HepG2 (cell line): Measurements from ENCODE around the gene PRSS53. TPM values are rescaled to one million over a fixed set of nuclear protein-coding genes. Genes with fewer than 3 reads are reported as not detected.

ENCODE experiments used
- ATAC-seq: fragments of 200-7000 bp; cut with Tn5 transposase; 3 replicates; pipeline ENCODE4 v1.9.1; 2020; ENCODE audit warnings: mild to moderate bottlenecking, moderate library complexity
- BruUV-seq: library from RNA; stranded (reverse); fragments of 400-500 nt; replicated peaks from 2 replicates; lab custom pipeline; 2021; lab: Mats Ljungman, UMichigan
- CTCF ChIA-PET: fragments of 300-600 bp; formaldehyde crosslinking; extraction: SDS; loops from one replicate; lab custom pipeline; 2021; ENCODE audit warnings: low total read pairs, inconsistent platforms, low intra/inter-chr PET ratio; lab: Yijun Ruan, JAX
- POLR2A ChIA-PET: fragments of 350-600 bp; sonication (Branson Sonifier 250); formaldehyde crosslinking; loops from one replicate; lab custom pipeline; 2020; ENCODE audit warnings: antibody characterized with exemption, inconsistent platforms; lab: Yijun Ruan, JAX
- DNase-seq: peaks from one replicate; pipeline ENCODE4 v3.0.0-alpha.2; 2015; ENCODE audit warnings: low spot score
- FAIRE-seq: peaks from 3 replicates; lab custom pipeline; 2011; peaks lifted over from hg19 to GRCh38; lab: Jason Lieb, UNC
- H2AFZ ChIP-seq: one replicate; pipeline ENCODE4 v1.6.1; 2011; ENCODE audit warnings: low read length, inconsistent platforms
- H3K27ac ChIP-seq: fragments of 300-600 bp; 3 replicates; pipeline ENCODE4 v1.8.0; 2011; ENCODE audit warnings: mixed run types, mild to moderate bottlenecking, mixed read lengths, low read length, inconsistent platforms; ENCODE audit not compliant: insufficient read depth; ENCODE audit errors: extremely low read length
- H3K27me3 ChIP-seq, 2 experiments: fragments of 200-600 bp in 1 of 2; 2 replicates in 1 of 2; 3 replicates in 1 of 2; pipeline versions ENCODE4 v1.6.0 to v1.8.0; 2011; ENCODE audit warnings: low read length in 2 of 2, mild to moderate bottlenecking in 2 of 2, moderate library complexity in 2 of 2, inconsistent platforms in 1 of 2; ENCODE audit not compliant: insufficient read depth in 2 of 2, control insufficient read depth in 1 of 2
- H3K36me3 ChIP-seq, 2 experiments: fragments of 200-600 bp in 1 of 2; replicated peaks in 1 of 2; 2 replicates in 1 of 2; 3 replicates in 1 of 2; pipeline versions ENCODE4 v1.5.1 to v1.8.0; 2011; ENCODE audit warnings: low read length in 2 of 2, inconsistent platforms in 1 of 2; ENCODE audit not compliant: insufficient read depth in 2 of 2, control insufficient read depth in 1 of 2
- H3K4me1 ChIP-seq: 2 replicates; pipeline ENCODE4 v1.5.1; 2012; ENCODE audit warnings: low read length, inconsistent platforms; ENCODE audit not compliant: insufficient read depth
- H3K4me2 ChIP-seq: 2 replicates; pipeline ENCODE4 v1.6.0; 2011; ENCODE audit warnings: low read depth, low read length, inconsistent platforms
- H3K4me3 ChIP-seq, 3 experiments: fragments of 200-600 bp in 1 of 3; sonication (generic), shearing (Covaris generic) in 1 of 3; replicated peaks in 1 of 3; 2 replicates each; pipeline ENCODE4 v1.5.1; 2011 to 2016; ENCODE audit warnings: low read length in 3 of 3, inconsistent platforms in 2 of 3, low read depth in 2 of 3, mild to moderate bottlenecking in 2 of 3, control low read depth in 1 of 3, mixed read lengths in 1 of 3; ENCODE audit not compliant: insufficient read depth in 1 of 3
- H3K79me2 ChIP-seq: one replicate; pipeline ENCODE4 v1.6.1; 2011; ENCODE audit warnings: low read length, inconsistent platforms; ENCODE audit not compliant: insufficient read depth
- H3K9ac ChIP-seq: 2 replicates; pipeline ENCODE4 v1.6.0; 2011; ENCODE audit warnings: mild to moderate bottlenecking, low read depth, low read length, inconsistent platforms; ENCODE audit not compliant: insufficient read depth
- H3K9me3 ChIP-seq: 2 replicates; pipeline ENCODE4 v1.5.1; 2012; ENCODE audit warnings: mild to moderate bottlenecking, low read length
- H4K20me1 ChIP-seq: 2 replicates; pipeline ENCODE4 v1.6.0; 2011; ENCODE audit warnings: inconsistent platforms, mild to moderate bottlenecking, low read length, moderate library complexity; ENCODE audit not compliant: insufficient read depth
- DNMT3B ChIP-seq: conservative IDR thresholded peaks from 2 replicates; pipeline ENCODE4 v1.6.1; 2016; ENCODE audit warnings: missing biosample characterization, control low read depth
- FOXO1 ChIP-seq: sonication (generic); formaldehyde crosslinking; IDR thresholded peaks from 2 replicates; pipeline ENCODE4 v1.4.0; 2020; ENCODE audit warnings: missing genetic modification reagents
- SMAD1 ChIP-seq: sonication (generic); formaldehyde crosslinking; IDR thresholded peaks from 2 replicates; pipeline ENCODE4 v1.4.0; 2020; ENCODE audit warnings: missing genetic modification reagents, low read depth, mild to moderate bottlenecking, borderline replicate concordance
- ZNF562 ChIP-seq: sonication (generic); formaldehyde crosslinking; IDR thresholded peaks from 2 replicates; pipeline ENCODE4 v1.8.0; 2022; ENCODE audit warnings: missing genetic modification reagents, borderline replicate concordance
- ZNF629 ChIP-seq: sonication (generic); formaldehyde crosslinking; conservative IDR thresholded peaks from 2 replicates; pipeline ENCODE4 v1.5.0; 2020; ENCODE audit warnings: missing genetic modification reagents
- ZNF713 ChIP-seq: sonication (generic); formaldehyde crosslinking; IDR thresholded peaks from 2 replicates; pipeline ENCODE4 v1.4.0; 2020; ENCODE audit warnings: mild to moderate bottlenecking, missing genetic modification reagents
- ZNF761 ChIP-seq: sonication (generic); formaldehyde crosslinking; conservative IDR thresholded peaks from 2 replicates; pipeline ENCODE4 v1.4.0; 2020; ENCODE audit warnings: mild to moderate bottlenecking, missing genetic modification reagents
- ZNF768 ChIP-seq: sonication (generic); formaldehyde crosslinking; IDR thresholded peaks from 2 replicates; pipeline ENCODE4 v1.4.0; 2020; ENCODE audit warnings: missing genetic modification reagents
- WGBS: methylation state at CpG from one replicate; pipeline ENCODE4 v1.1.6; 2017; ENCODE audit warnings: low lambda C conversion rate; 5-methylcytosine and 5-hydroxymethylcytosine counted together
- in situ Hi-C: cut with HindIII; loops from 2 replicates; pipeline ENCODE4 v1.10.0; 2017; ENCODE audit warnings: low pct_unique_long_range_greater_than_20kb; ENCODE audit not compliant: extremely low pct_ligation_motif_present
- intact Hi-C: fragments of 100-400 bp; cut with micrococcal nuclease; formaldehyde crosslinking; loops from one replicate; pipeline ENCODE4 v1.10.0; 2022; ENCODE audit not compliant: unreplicated experiment
- polyA plus RNA-seq, 8 experiments: library from polyadenylated mRNA; depleted of rRNA in 3 of 8; stranded (reverse) in 7 of 8; unstranded in 1 of 8; fragments of >200 nt; fragmentation: Illumina TruSeq in 4 of 8; extraction: Trizol in 4 of 8; gene quantifications; 2 replicates each; pipeline versions ENCODE4 v1.2.1 to v1.2.3, GENCODE V29; 2011 to 2016; ENCODE audit warnings: low read depth in 4 of 8, missing spikeins in 1 of 8, mixed read lengths in 1 of 8; ENCODE audit not compliant: insufficient read depth in 1 of 8
- total RNA-seq, 5 experiments: library from RNA; depleted of rRNA; stranded (reverse); fragments of >200 nt; fragmentation: Illumina TruSeq; extraction: Trizol; gene quantifications; 2 replicates each; pipeline ENCODE4 v1.2.3, GENCODE V29; 2016; ENCODE audit warnings: low read depth in 1 of 5
- TF ChIP-seq, protein P1 (sequence below): sonication (generic); formaldehyde crosslinking; IDR thresholded peaks from 2 replicates; pipeline ENCODE4 v1.4.0; 2020; ENCODE audit warnings: mild to moderate bottlenecking, missing genetic modification reagents
- TF ChIP-seq, protein P2 (sequence below): IDR thresholded peaks from 2 replicates; pipeline ENCODE4 v1.6.1; 2012; ENCODE audit warnings: inconsistent platforms
- TF ChIP-seq, protein P3 (sequence below): sonication (generic); formaldehyde crosslinking; IDR thresholded peaks from 2 replicates; pipeline ENCODE4 v1.4.0; 2020; ENCODE audit warnings: missing genetic modification reagents
- TF ChIP-seq, protein P4 (sequence below): sonication (generic); formaldehyde crosslinking; IDR thresholded peaks from 2 replicates; pipeline ENCODE4 v1.4.0; 2020; ENCODE audit warnings: mild to moderate bottlenecking, missing genetic modification reagents, borderline replicate concordance
- TF ChIP-seq, protein P5 (sequence below): sonication (generic); formaldehyde crosslinking; IDR thresholded peaks from 2 replicates; pipeline ENCODE4 v1.4.0; 2020; ENCODE audit warnings: missing genetic modification reagents
- TF ChIP-seq, protein P6 (sequence below): sonication (generic); formaldehyde crosslinking; IDR thresholded peaks from 2 replicates; pipeline ENCODE4 v1.4.0; 2020; ENCODE audit warnings: low read depth, mild to moderate bottlenecking, missing genetic modification reagents

The PRSS53 gene
- total and polyA plus RNA-seq, 2 of the 13 experiments (the other 11 are each of a cell fraction or from before 2014, with no cell fraction given): 2.2 to 7.4 TPM

DNA sequence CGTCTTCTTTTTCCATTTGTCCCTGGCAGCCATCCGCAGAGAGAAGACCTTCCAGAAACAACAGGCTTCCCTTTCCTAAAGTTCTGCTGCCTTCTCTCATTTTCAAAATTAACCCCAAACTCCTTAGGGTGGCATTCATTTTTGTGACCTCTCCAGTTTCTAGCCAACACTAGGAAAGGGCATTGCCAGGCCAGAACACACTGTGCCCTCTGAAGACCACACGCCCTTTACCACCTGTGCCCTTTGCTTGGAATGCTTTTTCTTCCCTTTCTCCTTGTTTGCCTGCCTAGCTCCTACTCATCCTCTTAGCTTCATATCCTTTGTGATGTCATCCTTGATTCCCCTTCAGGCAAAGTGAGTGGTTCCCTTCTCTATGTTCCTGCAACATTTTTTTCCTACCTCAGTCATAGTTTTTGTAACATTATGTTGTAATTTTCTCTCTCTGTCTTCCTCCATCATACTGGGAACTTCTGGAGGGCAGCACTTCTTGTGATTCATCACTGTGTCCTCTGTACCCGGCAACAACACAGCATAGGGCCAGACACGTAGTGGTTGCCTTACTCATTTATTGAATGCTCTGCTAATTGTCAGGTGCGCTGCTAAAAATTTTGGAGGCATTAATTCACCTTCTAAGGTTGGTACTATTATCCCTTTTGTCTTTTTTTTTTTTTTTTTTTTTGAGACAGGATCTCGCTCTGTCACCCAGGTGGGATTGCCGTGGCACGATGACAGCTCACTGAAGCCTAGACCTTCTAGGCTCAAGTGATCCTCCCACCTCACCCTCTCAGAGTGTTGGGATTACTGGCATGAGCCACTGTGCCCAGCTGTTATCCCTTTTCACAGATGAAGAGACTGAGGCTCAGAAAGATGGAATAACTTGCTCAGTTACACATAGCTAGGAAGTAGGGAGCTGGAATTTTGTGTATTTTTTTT lies 29.7 kb upstream of the PRSS53 start:
- peaks cover 18% of the 10 kb centered on the region for H3K79me2 ChIP-seq
- ChIA-PET CTCF (no interaction called here), POLR2A (interaction anchor here (0.7 to 9.6 kb wide), 44 partner anchors 10 to 755 kb away, joined by 3 to 275 read pairs (median 5); partner anchors contain the start of genes ARMC5, BCKDK, FUS and HSD3B7)
- intact Hi-C loops: no loop called here
- peak overlapping the region; percentile 70 for H3K27ac ChIP-seq
- TSS peak; percentile 48 for BruUV-seq
- H3K9me3 ChIP-seq: no peaks in the 10 kb centered on the region
- 66% methylated on average over 9 of the region's 9 CpGs for WGBS
- H3K4me2 ChIP-seq: peak overlapping the region; percentile 89
- H4K20me1 ChIP-seq: 0 out of 2 replicates have a peak, but pooled peaks cover 3% of the 10 kb centered on the region
- ATAC-seq (no peak), FAIRE-seq (no peak), DNase-seq (no peak)
- peaks cover 28% of the 10 kb centered on the region for H3K4me1 ChIP-seq
- peak overlapping the region; percentile 67 to 83 (median 81) for H3K4me3 ChIP-seq
- peaks cover 10 to 28% of the 10 kb centered on the region in 2 experiments for H3K36me3 ChIP-seq
- H3K9ac ChIP-seq: peak overlapping the region; percentile 77
- H3K27me3 ChIP-seq: no peaks in the 10 kb centered on the region; a peak in 1 of 5 replicates
- in situ Hi-C loops: no loop called here
- no peak overlapping the region for H2AFZ ChIP-seq
- TF ChIP-seq, protein P1, sequence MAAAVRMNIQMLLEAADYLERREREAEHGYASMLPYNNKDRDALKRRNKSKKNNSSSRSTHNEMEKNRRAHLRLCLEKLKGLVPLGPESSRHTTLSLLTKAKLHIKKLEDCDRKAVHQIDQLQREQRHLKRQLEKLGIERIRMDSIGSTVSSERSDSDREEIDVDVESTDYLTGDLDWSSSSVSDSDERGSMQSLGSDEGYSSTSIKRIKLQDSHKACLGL (CRISPR knock-in tag): no peak
- TF ChIP-seq FOXO1 (CRISPR knock-in tag) (no peak), ZNF713 (CRISPR knock-in tag) (no peak), ZNF562 (CRISPR knock-in tag) (0 out of 2 replicates have a peak, but pooled peaks have one; percentile 12), ZNF768 (CRISPR knock-in tag) (no peak), ZNF761 (CRISPR knock-in tag) (no peak), SMAD1 (CRISPR knock-in tag) (no peak), DNMT3B (CRISPR knock-in tag) (no peak), ZNF629 (CRISPR knock-in tag) (peak; percentile 45)
- TF ChIP-seq, protein P2, sequence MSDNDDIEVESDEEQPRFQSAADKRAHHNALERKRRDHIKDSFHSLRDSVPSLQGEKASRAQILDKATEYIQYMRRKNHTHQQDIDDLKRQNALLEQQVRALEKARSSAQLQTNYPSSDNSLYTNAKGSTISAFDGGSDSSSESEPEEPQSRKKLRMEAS: no peak
- TF ChIP-seq, protein P3, sequence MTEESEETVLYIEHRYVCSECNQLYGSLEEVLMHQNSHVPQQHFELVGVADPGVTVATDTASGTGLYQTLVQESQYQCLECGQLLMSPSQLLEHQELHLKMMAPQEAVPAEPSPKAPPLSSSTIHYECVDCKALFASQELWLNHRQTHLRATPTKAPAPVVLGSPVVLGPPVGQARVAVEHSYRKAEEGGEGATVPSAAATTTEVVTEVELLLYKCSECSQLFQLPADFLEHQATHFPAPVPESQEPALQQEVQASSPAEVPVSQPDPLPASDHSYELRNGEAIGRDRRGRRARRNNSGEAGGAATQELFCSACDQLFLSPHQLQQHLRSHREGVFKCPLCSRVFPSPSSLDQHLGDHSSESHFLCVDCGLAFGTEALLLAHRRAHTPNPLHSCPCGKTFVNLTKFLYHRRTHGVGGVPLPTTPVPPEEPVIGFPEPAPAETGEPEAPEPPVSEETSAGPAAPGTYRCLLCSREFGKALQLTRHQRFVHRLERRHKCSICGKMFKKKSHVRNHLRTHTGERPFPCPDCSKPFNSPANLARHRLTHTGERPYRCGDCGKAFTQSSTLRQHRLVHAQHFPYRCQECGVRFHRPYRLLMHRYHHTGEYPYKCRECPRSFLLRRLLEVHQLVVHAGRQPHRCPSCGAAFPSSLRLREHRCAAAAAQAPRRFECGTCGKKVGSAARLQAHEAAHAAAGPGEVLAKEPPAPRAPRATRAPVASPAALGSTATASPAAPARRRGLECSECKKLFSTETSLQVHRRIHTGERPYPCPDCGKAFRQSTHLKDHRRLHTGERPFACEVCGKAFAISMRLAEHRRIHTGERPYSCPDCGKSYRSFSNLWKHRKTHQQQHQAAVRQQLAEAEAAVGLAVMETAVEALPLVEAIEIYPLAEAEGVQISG (CRISPR knock-in tag): no peak
- TF ChIP-seq, protein P4, sequence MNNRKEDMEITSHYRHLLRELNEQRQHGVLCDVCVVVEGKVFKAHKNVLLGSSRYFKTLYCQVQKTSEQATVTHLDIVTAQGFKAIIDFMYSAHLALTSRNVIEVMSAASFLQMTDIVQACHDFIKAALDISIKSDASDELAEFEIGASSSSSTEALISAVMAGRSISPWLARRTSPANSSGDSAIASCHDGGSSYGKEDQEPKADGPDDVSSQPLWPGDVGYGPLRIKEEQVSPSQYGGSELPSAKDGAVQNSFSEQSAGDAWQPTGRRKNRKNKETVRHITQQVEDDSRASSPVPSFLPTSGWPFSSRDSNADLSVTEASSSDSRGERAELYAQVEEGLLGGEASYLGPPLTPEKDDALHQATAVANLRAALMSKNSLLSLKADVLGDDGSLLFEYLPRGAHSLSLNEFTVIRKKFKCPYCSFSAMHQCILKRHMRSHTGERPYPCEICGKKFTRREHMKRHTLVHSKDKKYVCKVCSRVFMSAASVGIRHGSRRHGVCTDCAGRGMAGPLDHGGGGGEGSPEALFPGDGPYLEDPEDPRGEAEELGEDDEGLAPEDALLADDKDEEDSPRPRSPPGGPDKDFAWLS (CRISPR knock-in tag): no peak
- TF ChIP-seq, protein P5, sequence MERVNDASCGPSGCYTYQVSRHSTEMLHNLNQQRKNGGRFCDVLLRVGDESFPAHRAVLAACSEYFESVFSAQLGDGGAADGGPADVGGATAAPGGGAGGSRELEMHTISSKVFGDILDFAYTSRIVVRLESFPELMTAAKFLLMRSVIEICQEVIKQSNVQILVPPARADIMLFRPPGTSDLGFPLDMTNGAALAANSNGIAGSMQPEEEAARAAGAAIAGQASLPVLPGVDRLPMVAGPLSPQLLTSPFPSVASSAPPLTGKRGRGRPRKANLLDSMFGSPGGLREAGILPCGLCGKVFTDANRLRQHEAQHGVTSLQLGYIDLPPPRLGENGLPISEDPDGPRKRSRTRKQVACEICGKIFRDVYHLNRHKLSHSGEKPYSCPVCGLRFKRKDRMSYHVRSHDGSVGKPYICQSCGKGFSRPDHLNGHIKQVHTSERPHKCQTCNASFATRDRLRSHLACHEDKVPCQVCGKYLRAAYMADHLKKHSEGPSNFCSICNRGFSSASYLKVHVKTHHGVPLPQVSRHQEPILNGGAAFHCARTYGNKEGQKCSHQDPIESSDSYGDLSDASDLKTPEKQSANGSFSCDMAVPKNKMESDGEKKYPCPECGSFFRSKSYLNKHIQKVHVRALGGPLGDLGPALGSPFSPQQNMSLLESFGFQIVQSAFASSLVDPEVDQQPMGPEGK (CRISPR knock-in tag): no peak
- TF ChIP-seq, protein P6, sequence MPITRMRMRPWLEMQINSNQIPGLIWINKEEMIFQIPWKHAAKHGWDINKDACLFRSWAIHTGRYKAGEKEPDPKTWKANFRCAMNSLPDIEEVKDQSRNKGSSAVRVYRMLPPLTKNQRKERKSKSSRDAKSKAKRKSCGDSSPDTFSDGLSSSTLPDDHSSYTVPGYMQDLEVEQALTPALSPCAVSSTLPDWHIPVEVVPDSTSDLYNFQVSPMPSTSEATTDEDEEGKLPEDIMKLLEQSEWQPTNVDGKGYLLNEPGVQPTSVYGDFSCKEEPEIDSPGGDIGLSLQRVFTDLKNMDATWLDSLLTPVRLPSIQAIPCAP (CRISPR knock-in tag): no peak
